Vagina (tissue), 2 donors: Measurements from ENCODE around the gene TRIM41.

ENCODE experiments used
- POLR2A ChIP-seq, 2 donors: fragments of 450-650 bp; IDR thresholded peaks; one replicate each; pipeline ENCODE4 v1.6.1; 2017; ENCODE audit warnings: antibody characterized with exemption in 2 of 2, mild to moderate bottlenecking in 2 of 2, moderate library complexity in 2 of 2
- POLR2AphosphoS5 ChIP-seq, 2 donors: sonication (generic); formaldehyde crosslinking; IDR thresholded peaks; one replicate each; pipeline ENCODE4 v1.9.0; 2017; ENCODE audit warnings: antibody characterized with exemption in 2 of 2, mild to moderate bottlenecking in 2 of 2, low read depth in 1 of 2; ENCODE audit not compliant: insufficient read depth in 1 of 2
- TF ChIP-seq, protein P1 (sequence below), 3 experiments: fragments of 450-650 bp in 2 of 3; fragments of 200-600 bp in 1 of 3; sonication (generic) in 1 of 3; IDR thresholded peaks; one replicate each; pipeline ENCODE4 v1.5.1; 2017 to 2019; ENCODE audit warnings: antibody characterized with exemption in 3 of 3, mild to moderate bottlenecking in 2 of 3, moderate library complexity in 2 of 3

DNA sequence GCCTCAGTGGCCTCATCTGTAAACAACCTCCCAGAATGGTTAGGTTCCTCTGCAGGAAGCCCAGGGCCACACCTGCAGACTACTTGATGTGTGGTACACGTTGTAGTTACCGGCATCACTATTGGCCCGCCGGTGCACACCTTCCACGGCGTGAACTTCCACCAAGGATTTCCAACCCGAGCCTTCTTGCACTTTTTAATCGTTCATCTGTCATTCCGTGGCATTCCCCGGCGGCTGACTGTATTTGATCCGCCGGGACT is 5.3 kb upstream of the TRIM41 start:
- TF ChIP-seq, protein P1, sequence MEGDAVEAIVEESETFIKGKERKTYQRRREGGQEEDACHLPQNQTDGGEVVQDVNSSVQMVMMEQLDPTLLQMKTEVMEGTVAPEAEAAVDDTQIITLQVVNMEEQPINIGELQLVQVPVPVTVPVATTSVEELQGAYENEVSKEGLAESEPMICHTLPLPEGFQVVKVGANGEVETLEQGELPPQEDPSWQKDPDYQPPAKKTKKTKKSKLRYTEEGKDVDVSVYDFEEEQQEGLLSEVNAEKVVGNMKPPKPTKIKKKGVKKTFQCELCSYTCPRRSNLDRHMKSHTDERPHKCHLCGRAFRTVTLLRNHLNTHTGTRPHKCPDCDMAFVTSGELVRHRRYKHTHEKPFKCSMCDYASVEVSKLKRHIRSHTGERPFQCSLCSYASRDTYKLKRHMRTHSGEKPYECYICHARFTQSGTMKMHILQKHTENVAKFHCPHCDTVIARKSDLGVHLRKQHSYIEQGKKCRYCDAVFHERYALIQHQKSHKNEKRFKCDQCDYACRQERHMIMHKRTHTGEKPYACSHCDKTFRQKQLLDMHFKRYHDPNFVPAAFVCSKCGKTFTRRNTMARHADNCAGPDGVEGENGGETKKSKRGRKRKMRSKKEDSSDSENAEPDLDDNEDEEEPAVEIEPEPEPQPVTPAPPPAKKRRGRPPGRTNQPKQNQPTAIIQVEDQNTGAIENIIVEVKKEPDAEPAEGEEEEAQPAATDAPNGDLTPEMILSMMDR (IDR thresholded peaks at IDR 0.05): no peak
- TF ChIP-seq POLR2AphosphoS5 (IDR thresholded peaks at IDR 0.05; ENCODE audit: insufficient read depth in 1 of 2, low read depth in 1 of 2) (no peak), POLR2A (IDR thresholded peaks at IDR 0.05) (no peak)
